GM12878 (cell line): ENCODE results near the gene ZSCAN20. TPM values are rescaled to one million over a fixed set of nuclear protein-coding genes. Genes with fewer than 3 reads are reported as not detected.

Experiments used
- ATAC-seq: fragments of 200-7000 bp; cut with Tn5 transposase; 3 replicates; pipeline ENCODE4 v1.9.1; 2020; ENCODE audit warnings: mild to moderate bottlenecking, moderate library complexity
- BruUV-seq: library from RNA; stranded (reverse); fragments of 400-500 nt; replicated peaks from 2 replicates; lab custom pipeline; 2021; lab: Mats Ljungman, UMichigan
- CTCF ChIA-PET: fragments of 300-600 bp; sonication (Branson Sonifier 250); formaldehyde crosslinking; extraction: SDS; loops from one replicate; lab custom pipeline; 2021; ENCODE audit warnings: inconsistent platforms; lab: Yijun Ruan, JAX
- POLR2A ChIA-PET: fragments of 350-600 bp; formaldehyde crosslinking; extraction: SDS; loops from one replicate; lab custom pipeline; 2021; ENCODE audit warnings: inconsistent platforms; lab: Charles Lee
- RAD21 ChIA-PET: fragments of 300-600 bp; sonication (Branson Sonifier 250); formaldehyde crosslinking; loops from one replicate; lab custom pipeline; 2023; ENCODE audit warnings: antibody characterized with exemption; ENCODE audit not compliant: unreplicated experiment; lab: Charles Lee
- SMC1A ChIA-PET: fragments of 300-600 bp; sonication (Branson Sonifier 250); formaldehyde crosslinking; loops from one replicate; lab custom pipeline; 2023; ENCODE audit not compliant: unreplicated experiment, uncharacterized antibody; lab: Charles Lee
- DNase-seq: peaks from one replicate; pipeline ENCODE4 v3.0.0-alpha.2; 2011; ENCODE audit warnings: low read depth, low spot score
- FAIRE-seq: peaks from 3 replicates; lab custom pipeline; 2011; peaks lifted over from hg19 to GRCh38; lab: Jason Lieb, UNC
- H2AFZ ChIP-seq: 2 replicates; pipeline ENCODE4 v1.6.0; 2011; ENCODE audit warnings: low read depth, low read length, control low read depth; ENCODE audit not compliant: control insufficient read depth
- H3K27ac ChIP-seq: 2 replicates; pipeline ENCODE4 v1.5.1; 2011; ENCODE audit warnings: control low read depth; ENCODE audit not compliant: control insufficient read depth, insufficient read depth
- H3K27me3 ChIP-seq, 2 experiments: replicated peaks in 1 of 2; 2 replicates each; pipeline versions ENCODE4 v1.6.0 to v1.6.1; 2011; ENCODE audit warnings: low read length in 1 of 2; ENCODE audit not compliant: control insufficient read depth in 2 of 2, insufficient read depth in 2 of 2
- H3K36me3 ChIP-seq, 2 experiments: 2 replicates each; pipeline ENCODE4 v1.5.1; 2011; ENCODE audit warnings: low read length in 1 of 2; ENCODE audit not compliant: control insufficient read depth in 2 of 2, insufficient read depth in 2 of 2
- H3K4me1 ChIP-seq: 2 replicates; pipeline ENCODE4 v1.6.1; 2011; ENCODE audit warnings: mild to moderate bottlenecking, low read length, moderate library complexity, mixed read lengths; ENCODE audit not compliant: control insufficient read depth, insufficient read depth
- H3K4me2 ChIP-seq: 2 replicates; pipeline ENCODE4 v1.6.0; 2011; ENCODE audit warnings: control low read depth; ENCODE audit not compliant: control insufficient read depth, insufficient read depth
- H3K4me3 ChIP-seq: fragments of 200-600 bp; sonication (generic); 2 replicates; pipeline ENCODE4 v1.5.1; 2016
- H3K79me2 ChIP-seq: 2 replicates; pipeline ENCODE4 v1.6.0; 2011; ENCODE audit warnings: low read length; ENCODE audit not compliant: control insufficient read depth, insufficient read depth
- H3K9ac ChIP-seq: 2 replicates; pipeline ENCODE4 v1.8.0; 2011; ENCODE audit warnings: low read length, control low read depth, mixed read lengths; ENCODE audit not compliant: control insufficient read depth, insufficient read depth
- H3K9me3 ChIP-seq: replicated peaks from 3 replicates; pipeline ENCODE4 v1.5.1; 2011; ENCODE audit warnings: mild to moderate bottlenecking, low read length; ENCODE audit not compliant: control insufficient read depth, insufficient read depth
- H4K20me1 ChIP-seq: 2 replicates; pipeline ENCODE4 v1.6.0; 2011; ENCODE audit not compliant: control insufficient read depth, insufficient read depth
- ATF7 ChIP-seq: fragments of 450-650 bp; IDR thresholded peaks from 2 replicates; pipeline ENCODE4 v1.6.1; 2016; ENCODE audit warnings: low read depth, mild to moderate bottlenecking
- CEBPB ChIP-seq, 2 experiments: fragments of 150-350 bp in 1 of 2; IDR thresholded peaks; 2 replicates each; pipeline ENCODE4 v1.6.1; 2012 to 2014; ENCODE audit warnings: low read depth in 2 of 2, low read length in 2 of 2, borderline replicate concordance in 1 of 2, inconsistent platforms in 1 of 2
- EED ChIP-seq: sonication (generic); IDR thresholded peaks from 2 replicates; pipeline ENCODE4 v1.6.1; 2016; ENCODE audit warnings: antibody characterized with exemption, low read depth
- HSF1 ChIP-seq: fragments of 150-350 bp; IDR thresholded peaks from 2 replicates; pipeline ENCODE4 v1.6.1; 2014; ENCODE audit warnings: mild to moderate bottlenecking, low read depth, low read length
- IKZF2 ChIP-seq, 2 experiments: fragments of 450-650 bp; IDR thresholded peaks; 2 replicates each; pipeline ENCODE4 v1.6.1; 2017; ENCODE audit warnings: mild to moderate bottlenecking in 2 of 2, moderate library complexity in 2 of 2
- JUND ChIP-seq: IDR thresholded peaks from 2 replicates; pipeline ENCODE4 v1.6.1; 2012; ENCODE audit warnings: low read depth, mild to moderate bottlenecking, low read length, improper control_type of control experiment, moderate library complexity
- RBBP5 ChIP-seq: fragments of 200-600 bp; sonication (generic); conservative IDR thresholded peaks from 2 replicates; pipeline ENCODE4 v1.6.1; 2016
- RFX5 ChIP-seq: IDR thresholded peaks from 2 replicates; pipeline ENCODE4 v1.6.1; 2011; ENCODE audit warnings: low read depth, low read length, improper control_type of control experiment
- RUNX3 ChIP-seq: IDR thresholded peaks from 2 replicates; pipeline ENCODE4 v1.6.1; 2012; ENCODE audit warnings: low read length, inconsistent platforms
- SIX5 ChIP-seq: IDR thresholded peaks from 2 replicates; pipeline ENCODE4 v1.6.1; 2011; ENCODE audit warnings: mild to moderate bottlenecking, low read depth, low read length, moderate library complexity; ENCODE audit not compliant: severe bottlenecking
- SRF ChIP-seq, 2 experiments: IDR thresholded peaks; 2 replicates each; pipeline ENCODE4 v1.6.1; 2011; ENCODE audit warnings: low read depth in 2 of 2, low read length in 2 of 2, mild to moderate bottlenecking in 1 of 2, moderate library complexity in 1 of 2
- WRNIP1 ChIP-seq: IDR thresholded peaks from 2 replicates; pipeline ENCODE4 v1.6.1; 2011; ENCODE audit warnings: low read depth, low read length, improper control_type of control experiment, borderline replicate concordance
- WGBS: methylation state at CpG from one replicate; pipeline ENCODE4 v1.1.6; 2016; ENCODE audit warnings: low lambda C conversion rate; ENCODE audit not compliant: insufficient replicate concordance, insufficient coverage; ENCODE audit errors: missing lambda C conversion rate; 5-methylcytosine and 5-hydroxymethylcytosine counted together
- in situ Hi-C: fragments of 300-500 bp; cut with MboI; formaldehyde crosslinking; loops from 9 replicates; pipeline ENCODE4 v1.14.3; 2018; ENCODE audit warnings: mixed read lengths
- intact Hi-C: fragments of 100-400 bp; cut with micrococcal nuclease; formaldehyde crosslinking; loops from one replicate; pipeline ENCODE4 v1.14.2; 2022; ENCODE audit not compliant: unreplicated experiment
- polyA plus RNA-seq, 11 experiments: library from polyadenylated mRNA; depleted of rRNA in 4 of 11; unstranded in 6 of 11; stranded (reverse) in 5 of 11; fragments of >200 nt; fragmentation: Nextera tagmentation in 4 of 11; fragmentation: Illumina TruSeq in 1 of 11; extraction: Ambion mirVana in 4 of 11; extraction: Trizol in 1 of 11; gene quantifications; 1 replicate in 1 of 11; 2 replicates in 10 of 11; pipeline versions ENCODE4 v1.2.1 to v1.2.3, GENCODE V29; 2011 to 2016; ENCODE audit warnings: inconsistent platforms in 2 of 11, missing spikeins in 2 of 11, low read depth in 1 of 11
- total RNA-seq, 4 experiments: library from RNA; depleted of rRNA in 3 of 4; stranded (reverse); fragments of >200 nt in 3 of 4; fragmentation: Illumina TruSeq in 1 of 4; extraction: Trizol in 1 of 4; gene quantifications; 2 replicates each; pipeline versions ENCODE4 v1.2.1 to v1.2.3, GENCODE V29; 2013 to 2021

ZSCAN20 gene
- total and polyA plus RNA-seq, 10 of the 15 experiments (the other 5 are each of a cell fraction or from before 2014, with no cell fraction given), result 0.35 to 5.1 (median 2.4) TPM

GRCh38 chr1:33443705-33444180 is 28.7 kb upstream of the ZSCAN20 start (continued):
- TF ChIP-seq RFX5, result no peak
- no peak for TF ChIP-seq SIX5
- no peak for TF ChIP-seq SRF (IDR thresholded peaks at IDR 0.05; ENCODE audit: low read depth in 2 of 2, low read length in 2 of 2)
- TF ChIP-seq EED, result no peak
- TF ChIP-seq WRNIP1, result no peak
- TF ChIP-seq IKZF2 (IDR thresholded peaks at IDR 0.05), result no peak
- TF ChIP-seq, all 136 proteins: peak for 0

GRCh38 chr1:33445108-33445507 is 27.3 kb upstream of the ZSCAN20 start:
- no peak overlapping the region for H2AFZ ChIP-seq
- WGBS, result 56% methylated on average over 6 of the region's 6 CpGs
- H3K27me3 ChIP-seq, result peaks cover 4 to 5% of the 10 kb centered on the region in 2 experiments; a peak in 3 of 4 replicates
- no peaks in the 10 kb centered on the region; the same call in 1 of the 3 replicates for H3K9me3 ChIP-seq
- H3K79me2 ChIP-seq, result no peaks in the 10 kb centered on the region
- no peak for ATAC-seq
- SMC1A ChIA-PET, result interaction anchor here (1.3 to 1.5 kb wide), 2 partner anchors 15 to 26 kb away, joined by 3 to 4 read pairs; no protein-coding TSS in a partner anchor
- DNase-seq, result no peak
- no TSS peak for BruUV-seq
- H3K27ac ChIP-seq, result no peak overlapping the region
- intact Hi-C loops, result no loop called here
- no peaks in the 10 kb centered on the region for H3K36me3 ChIP-seq
- no peak overlapping the region for H3K4me3 ChIP-seq
- no peaks in the 10 kb centered on the region for H4K20me1 ChIP-seq
- RAD21 ChIA-PET, result no interaction called here
- FAIRE-seq, result no peak
- in situ Hi-C loops, result no loop called here
- CTCF ChIA-PET, result interaction anchor here (1.3 to 1.4 kb wide), 2 partner anchors 13 to 16 kb away, joined by 3 read pairs; no protein-coding TSS in a partner anchor
- TF ChIP-seq RUNX3 (no peak), JUND (no peak), RBBP5 (no peak), ATF7 (no peak), HSF1 (no peak), CEBPB (IDR thresholded peaks at IDR 0.05; ENCODE audit: borderline replicate concordance in 1 of 2, low read depth in 2 of 2, low read length in 2 of 2) (no peak)
- no peak overlapping the region for H3K9ac ChIP-seq
- no peak overlapping the region for H3K4me2 ChIP-seq
- H3K4me1 ChIP-seq, result no peaks in the 10 kb centered on the region; the same call in 1 of the 2 replicates
- POLR2A ChIA-PET, result no interaction called here
